Measurements from ENCODE around the gene GLT8D1. TPM values are rescaled to one million over a fixed set of nuclear protein-coding genes. Genes with fewer than 3 reads are reported as not detected.
A peak's percentile ranks its signal among the peaks of the same experiment; 100 is the strongest.

Gene GLT8D1
- total and polyA plus RNA-seq, 9 of the 15 experiments (the other 6 are each of a cell fraction or from before 2014, with no cell fraction given) = 14.1 to 65.9 (median 33.7) TPM

DNA sequence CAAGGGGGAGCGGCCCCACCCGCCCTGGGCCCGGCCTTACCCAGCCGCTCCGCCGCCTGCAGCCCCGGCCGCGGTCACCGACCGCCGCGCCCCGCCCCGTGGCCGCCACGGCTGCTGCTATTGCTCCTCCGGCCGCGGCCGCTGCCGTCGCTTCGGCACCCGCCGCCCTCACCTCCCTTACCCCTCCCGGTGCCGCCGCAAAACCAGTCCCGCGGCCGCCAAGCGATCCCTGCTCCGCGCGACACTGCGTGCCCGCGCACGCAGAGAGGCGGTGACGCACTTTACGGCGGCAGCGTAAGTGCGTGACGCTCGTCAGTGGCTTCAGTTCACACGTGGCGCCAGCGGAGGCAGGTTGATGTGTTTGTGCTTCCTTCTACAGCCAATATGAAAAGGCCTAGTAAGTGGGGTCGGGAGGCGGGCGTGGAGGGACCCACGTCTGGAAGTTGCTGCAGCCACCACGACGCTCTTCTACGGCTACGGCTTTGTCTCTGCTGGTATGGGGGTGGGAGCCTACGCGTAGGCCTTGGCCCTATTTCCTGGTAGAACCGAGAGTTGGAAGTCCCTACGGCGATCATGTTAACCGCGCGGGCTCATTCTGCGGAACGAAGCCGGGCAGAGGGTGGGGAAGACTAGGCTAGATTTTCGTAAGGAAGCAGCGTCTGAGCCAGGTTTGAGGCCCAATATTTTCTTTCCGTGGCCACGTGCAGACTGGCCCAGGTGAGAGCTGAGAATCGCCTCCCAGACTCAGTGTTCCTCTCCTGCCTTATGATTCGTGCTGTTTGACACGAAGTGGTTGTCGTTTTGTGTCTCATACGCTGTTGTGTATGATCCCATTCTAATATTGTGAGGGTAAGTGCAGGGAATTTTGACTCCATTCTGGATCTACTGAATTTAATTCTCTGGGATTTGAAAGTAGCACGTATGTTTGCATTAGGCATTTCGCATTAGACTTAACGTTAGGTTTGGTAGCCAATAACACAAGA is 19.6 kb downstream of the GLT8D1 start, which contains the start of the genes GNL3 and PBRM1 (continued):
- TF ChIP-seq, protein P1, sequence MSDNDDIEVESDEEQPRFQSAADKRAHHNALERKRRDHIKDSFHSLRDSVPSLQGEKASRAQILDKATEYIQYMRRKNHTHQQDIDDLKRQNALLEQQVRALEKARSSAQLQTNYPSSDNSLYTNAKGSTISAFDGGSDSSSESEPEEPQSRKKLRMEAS (CRISPR knock-in tag; IDR thresholded peaks at IDR 0.05) = peak; percentile 97
- TF ChIP-seq, protein P2, sequence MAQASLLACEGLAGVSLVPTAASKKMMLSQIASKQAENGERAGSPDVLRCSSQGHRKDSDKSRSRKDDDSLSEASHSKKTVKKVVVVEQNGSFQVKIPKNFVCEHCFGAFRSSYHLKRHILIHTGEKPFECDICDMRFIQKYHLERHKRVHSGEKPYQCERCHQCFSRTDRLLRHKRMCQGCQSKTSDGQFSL (CRISPR knock-in tag; IDR thresholded peaks at IDR 0.05) = peak; percentile 28; the same call in 1 of the 2 replicates
- TF ChIP-seq, protein P2 (tag; IDR thresholded peaks at IDR 0.05) = no peak
- TF ChIP-seq ZNF584 (CRISPR knock-in tag; IDR thresholded peaks at IDR 0.05; ENCODE audit: low read depth) (no peak), PYGO2 (tag; IDR thresholded peaks at IDR 0.05) (no peak), HMG20A (CRISPR knock-in tag; conservative IDR thresholded peaks at IDR 0.05) (no peak), KAT2B (IDR thresholded peaks at IDR 0.05; ENCODE audit: low read depth, low read length) (no peak), BRD9 (IDR thresholded peaks at IDR 0.05; ENCODE audit: low read depth, partially characterized antibody) (no peak), ELF2 (CRISPR knock-in tag; IDR thresholded peaks at IDR 0.05) (no peak), ZNF830 (CRISPR knock-in tag; IDR thresholded peaks at IDR 0.05) (no peak), PCBP1 (IDR thresholded peaks at IDR 0.05; ENCODE audit: low read depth, low read length, poor library complexity, severe bottlenecking) (no peak), KLF13 (tag; IDR thresholded peaks at IDR 0.05; ENCODE audit: borderline replicate concordance, low read depth) (no peak)
- TF ChIP-seq, protein P3, sequence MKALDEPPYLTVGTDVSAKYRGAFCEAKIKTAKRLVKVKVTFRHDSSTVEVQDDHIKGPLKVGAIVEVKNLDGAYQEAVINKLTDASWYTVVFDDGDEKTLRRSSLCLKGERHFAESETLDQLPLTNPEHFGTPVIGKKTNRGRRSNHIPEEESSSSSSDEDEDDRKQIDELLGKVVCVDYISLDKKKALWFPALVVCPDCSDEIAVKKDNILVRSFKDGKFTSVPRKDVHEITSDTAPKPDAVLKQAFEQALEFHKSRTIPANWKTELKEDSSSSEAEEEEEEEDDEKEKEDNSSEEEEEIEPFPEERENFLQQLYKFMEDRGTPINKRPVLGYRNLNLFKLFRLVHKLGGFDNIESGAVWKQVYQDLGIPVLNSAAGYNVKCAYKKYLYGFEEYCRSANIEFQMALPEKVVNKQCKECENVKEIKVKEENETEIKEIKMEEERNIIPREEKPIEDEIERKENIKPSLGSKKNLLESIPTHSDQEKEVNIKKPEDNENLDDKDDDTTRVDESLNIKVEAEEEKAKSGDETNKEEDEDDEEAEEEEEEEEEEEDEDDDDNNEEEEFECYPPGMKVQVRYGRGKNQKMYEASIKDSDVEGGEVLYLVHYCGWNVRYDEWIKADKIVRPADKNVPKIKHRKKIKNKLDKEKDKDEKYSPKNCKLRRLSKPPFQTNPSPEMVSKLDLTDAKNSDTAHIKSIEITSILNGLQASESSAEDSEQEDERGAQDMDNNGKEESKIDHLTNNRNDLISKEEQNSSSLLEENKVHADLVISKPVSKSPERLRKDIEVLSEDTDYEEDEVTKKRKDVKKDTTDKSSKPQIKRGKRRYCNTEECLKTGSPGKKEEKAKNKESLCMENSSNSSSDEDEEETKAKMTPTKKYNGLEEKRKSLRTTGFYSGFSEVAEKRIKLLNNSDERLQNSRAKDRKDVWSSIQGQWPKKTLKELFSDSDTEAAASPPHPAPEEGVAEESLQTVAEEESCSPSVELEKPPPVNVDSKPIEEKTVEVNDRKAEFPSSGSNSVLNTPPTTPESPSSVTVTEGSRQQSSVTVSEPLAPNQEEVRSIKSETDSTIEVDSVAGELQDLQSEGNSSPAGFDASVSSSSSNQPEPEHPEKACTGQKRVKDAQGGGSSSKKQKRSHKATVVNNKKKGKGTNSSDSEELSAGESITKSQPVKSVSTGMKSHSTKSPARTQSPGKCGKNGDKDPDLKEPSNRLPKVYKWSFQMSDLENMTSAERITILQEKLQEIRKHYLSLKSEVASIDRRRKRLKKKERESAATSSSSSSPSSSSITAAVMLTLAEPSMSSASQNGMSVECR (CRISPR knock-in tag; IDR thresholded peaks at IDR 0.05) = peak; percentile 94
- TF ChIP-seq, protein P4, sequence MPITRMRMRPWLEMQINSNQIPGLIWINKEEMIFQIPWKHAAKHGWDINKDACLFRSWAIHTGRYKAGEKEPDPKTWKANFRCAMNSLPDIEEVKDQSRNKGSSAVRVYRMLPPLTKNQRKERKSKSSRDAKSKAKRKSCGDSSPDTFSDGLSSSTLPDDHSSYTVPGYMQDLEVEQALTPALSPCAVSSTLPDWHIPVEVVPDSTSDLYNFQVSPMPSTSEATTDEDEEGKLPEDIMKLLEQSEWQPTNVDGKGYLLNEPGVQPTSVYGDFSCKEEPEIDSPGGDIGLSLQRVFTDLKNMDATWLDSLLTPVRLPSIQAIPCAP (CRISPR knock-in tag; IDR thresholded peaks at IDR 0.05; ENCODE audit: borderline replicate concordance) = no peak
- TF ChIP-seq, protein P5, sequence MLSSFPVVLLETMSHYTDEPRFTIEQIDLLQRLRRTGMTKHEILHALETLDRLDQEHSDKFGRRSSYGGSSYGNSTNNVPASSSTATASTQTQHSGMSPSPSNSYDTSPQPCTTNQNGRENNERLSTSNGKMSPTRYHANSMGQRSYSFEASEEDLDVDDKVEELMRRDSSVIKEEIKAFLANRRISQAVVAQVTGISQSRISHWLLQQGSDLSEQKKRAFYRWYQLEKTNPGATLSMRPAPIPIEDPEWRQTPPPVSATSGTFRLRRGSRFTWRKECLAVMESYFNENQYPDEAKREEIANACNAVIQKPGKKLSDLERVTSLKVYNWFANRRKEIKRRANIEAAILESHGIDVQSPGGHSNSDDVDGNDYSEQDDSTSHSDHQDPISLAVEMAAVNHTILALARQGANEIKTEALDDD (IDR thresholded peaks at IDR 0.05) = no peak
- TF ChIP-seq, protein P6, sequence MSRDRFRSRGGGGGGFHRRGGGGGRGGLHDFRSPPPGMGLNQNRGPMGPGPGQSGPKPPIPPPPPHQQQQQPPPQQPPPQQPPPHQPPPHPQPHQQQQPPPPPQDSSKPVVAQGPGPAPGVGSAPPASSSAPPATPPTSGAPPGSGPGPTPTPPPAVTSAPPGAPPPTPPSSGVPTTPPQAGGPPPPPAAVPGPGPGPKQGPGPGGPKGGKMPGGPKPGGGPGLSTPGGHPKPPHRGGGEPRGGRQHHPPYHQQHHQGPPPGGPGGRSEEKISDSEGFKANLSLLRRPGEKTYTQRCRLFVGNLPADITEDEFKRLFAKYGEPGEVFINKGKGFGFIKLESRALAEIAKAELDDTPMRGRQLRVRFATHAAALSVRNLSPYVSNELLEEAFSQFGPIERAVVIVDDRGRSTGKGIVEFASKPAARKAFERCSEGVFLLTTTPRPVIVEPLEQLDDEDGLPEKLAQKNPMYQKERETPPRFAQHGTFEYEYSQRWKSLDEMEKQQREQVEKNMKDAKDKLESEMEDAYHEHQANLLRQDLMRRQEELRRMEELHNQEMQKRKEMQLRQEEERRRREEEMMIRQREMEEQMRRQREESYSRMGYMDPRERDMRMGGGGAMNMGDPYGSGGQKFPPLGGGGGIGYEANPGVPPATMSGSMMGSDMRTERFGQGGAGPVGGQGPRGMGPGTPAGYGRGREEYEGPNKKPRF (IDR thresholded peaks at IDR 0.05; ENCODE audit: low read depth, low read length) = no peak
